Keratinocyte (primary cell): ENCODE measurements around the gene TMPRSS13.

Experiments
- CTCF ChIP-seq, 3 experiments: IDR thresholded peaks in 1 of 3; conservative IDR thresholded peaks in 1 of 3; optimal IDR thresholded peaks in 1 of 3; 2 replicates in 2 of 3; 3 replicates in 1 of 3; pipeline versions ENCODE3 to v1.5.1; 2011; ENCODE audit warnings: low read length in 3 of 3, mild to moderate bottlenecking in 3 of 3, moderate library complexity in 2 of 3, control low read depth in 1 of 3, inconsistent platforms in 1 of 3; ENCODE audit not compliant: insufficient read depth in 2 of 3; ENCODE audit errors: extremely low read depth in 1 of 3
- EZH2 ChIP-seq: IDR thresholded peaks from one replicate; pipeline ENCODE4 v1.6.1; 2012; ENCODE audit warnings: inconsistent platforms, mild to moderate bottlenecking, low read length, moderate library complexity

- TF ChIP-seq CTCF (optimal IDR thresholded peaks at IDR 0.05 in 1 of 3, IDR thresholded peaks at IDR 0.05 in 1 of 3, conservative IDR thresholded peaks at IDR 0.05 in 1 of 3; ENCODE audit: extremely low read depth in 1 of 3, insufficient read depth in 2 of 3, low read length in 3 of 3): no peak
- TF ChIP-seq EZH2: no peak
These were observed 61.1 kb downstream of the TMPRSS13 start for GRCh38 chr11:117868088-117868487.
